H9 (cell line): ENCODE results near the gene SLC2A10. TPM values are rescaled to one million over a fixed set of nuclear protein-coding genes. Genes with fewer than 3 reads are reported as not detected.

Experiments
- DNase-seq: peaks from one replicate; pipeline ENCODE4 v3.0.0-alpha.2; 2017
- H2AFZ ChIP-seq: one replicate; pipeline ENCODE4 v1.6.1; 2013; ENCODE audit warnings: mild to moderate bottlenecking, low read length, control low read depth, moderate library complexity
- H2AK5ac ChIP-seq: 2 replicates; pipeline ENCODE4 v1.6.1; 2013; ENCODE audit warnings: low read length, control low read depth, mixed read lengths; ENCODE audit not compliant: insufficient read length
- H2BK120ac ChIP-seq: one replicate; pipeline ENCODE4 v1.6.1; 2013; ENCODE audit warnings: low read depth, mild to moderate bottlenecking, low read length, control low read depth, inconsistent platforms; ENCODE audit not compliant: poor library complexity, severe bottlenecking
- H2BK12ac ChIP-seq: 2 replicates; pipeline ENCODE4 v1.6.1; 2013; ENCODE audit warnings: low read length, control low read depth, mixed read lengths, low read depth; ENCODE audit not compliant: insufficient read length
- H2BK15ac ChIP-seq: 2 replicates; pipeline ENCODE4 v1.6.1; 2013; ENCODE audit warnings: low read depth, low read length, control low read depth
- H2BK20ac ChIP-seq: one replicate; pipeline ENCODE4 v1.6.1; 2013; ENCODE audit warnings: low read depth, mild to moderate bottlenecking, low read length, control low read depth, inconsistent platforms; ENCODE audit not compliant: poor library complexity, severe bottlenecking
- H2BK5ac ChIP-seq: 2 replicates; pipeline ENCODE4 v1.6.1; 2013; ENCODE audit warnings: low read length, control low read depth, mixed read lengths; ENCODE audit not compliant: insufficient read length
- H3K14ac ChIP-seq: 2 replicates; pipeline ENCODE4 v1.6.1; 2013; ENCODE audit warnings: low read length, control low read depth; ENCODE audit not compliant: insufficient read depth
- H3K18ac ChIP-seq: 2 replicates; pipeline ENCODE4 v1.6.1; 2013; ENCODE audit warnings: low read depth, mild to moderate bottlenecking, mixed read lengths, low read length, control low read depth; ENCODE audit not compliant: insufficient read length
- H3K23ac ChIP-seq: 2 replicates; pipeline ENCODE4 v1.6.1; 2013; ENCODE audit warnings: low read length, control low read depth, mixed read lengths, low read depth; ENCODE audit not compliant: insufficient read length
- H3K23me2 ChIP-seq: 2 replicates; pipeline ENCODE4 v1.6.1; 2013; ENCODE audit warnings: low read depth, mild to moderate bottlenecking, mixed read lengths, low read length, control low read depth; ENCODE audit not compliant: insufficient read length, poor library complexity, severe bottlenecking
- H3K27ac ChIP-seq: 2 replicates; pipeline ENCODE4 v1.5.1; 2013; ENCODE audit warnings: low read length, control low read depth, mixed read lengths, low read depth; ENCODE audit not compliant: insufficient read length
- H3K27me3 ChIP-seq: 2 replicates; pipeline ENCODE4 v1.6.1; 2013; ENCODE audit warnings: low read length, control low read depth, inconsistent platforms; ENCODE audit not compliant: insufficient read depth
- H3K4ac ChIP-seq: 2 replicates; pipeline ENCODE4 v1.6.1; 2013; ENCODE audit warnings: low read depth, mild to moderate bottlenecking, control low read depth, inconsistent platforms, low read length, moderate library complexity
- H3K4me1 ChIP-seq: 2 replicates; pipeline ENCODE4 v1.6.1; 2013; ENCODE audit warnings: low read length, control low read depth, inconsistent platforms; ENCODE audit not compliant: insufficient read depth
- H3K4me2 ChIP-seq: 2 replicates; pipeline ENCODE4 v1.6.1; 2013; ENCODE audit warnings: low read length, control low read depth, mixed read lengths; ENCODE audit not compliant: insufficient read length, insufficient read depth
- H3K56ac ChIP-seq: 2 replicates; pipeline ENCODE4 v1.6.1; 2013; ENCODE audit warnings: low read depth, mild to moderate bottlenecking, mixed read lengths, low read length, control low read depth; ENCODE audit not compliant: insufficient read length
- H3K79me1 ChIP-seq: 2 replicates; pipeline ENCODE4 v1.6.1; 2013; ENCODE audit warnings: low read depth, mild to moderate bottlenecking, moderate library complexity, low read length, control low read depth, inconsistent platforms; ENCODE audit not compliant: insufficient read depth, poor library complexity, severe bottlenecking
- H3K79me2 ChIP-seq: 2 replicates; pipeline ENCODE4 v1.6.1; 2013; ENCODE audit warnings: low read length, control low read depth, inconsistent platforms; ENCODE audit not compliant: insufficient read depth
- H3K9ac ChIP-seq: 2 replicates; pipeline ENCODE4 v1.6.1; 2013; ENCODE audit warnings: low read length, control low read depth, mixed read lengths; ENCODE audit not compliant: insufficient read length; ENCODE audit errors: extremely low read depth
- H3K9me3 ChIP-seq: one replicate; pipeline ENCODE4 v1.6.1; 2013; ENCODE audit warnings: low read depth, low read length, inconsistent platforms; ENCODE audit not compliant: control insufficient read depth
- H3T11ph ChIP-seq: one replicate; pipeline ENCODE4 v1.6.1; 2013; ENCODE audit warnings: mild to moderate bottlenecking, low read length, control low read depth, inconsistent platforms
- H4K20me1 ChIP-seq: one replicate; pipeline ENCODE4 v1.6.1; 2013; ENCODE audit not compliant: control insufficient read depth, insufficient read length, insufficient read depth
- H4K5ac ChIP-seq: 2 replicates; pipeline ENCODE4 v1.6.1; 2013; ENCODE audit warnings: low read depth, mild to moderate bottlenecking, mixed read lengths, low read length, control low read depth; ENCODE audit not compliant: insufficient read length
- H4K8ac ChIP-seq: replicated peaks from 2 replicates; pipeline ENCODE4 v1.6.1; 2013; ENCODE audit warnings: low read length, control low read depth, mixed read lengths, low read depth; ENCODE audit not compliant: insufficient read length
- H4K91ac ChIP-seq: 2 replicates; pipeline ENCODE4 v1.6.1; 2013; ENCODE audit warnings: low read depth, mild to moderate bottlenecking, moderate library complexity, mixed read lengths, low read length, control low read depth; ENCODE audit not compliant: insufficient read length
- H3K27ac Mint-ChIP-seq, 3 experiments: 2 replicates in 2 of 3; 3 replicates in 1 of 3; pipeline ENCODE4 v1.8.0; 2020 to 2021; ENCODE audit warnings: mixed read lengths in 3 of 3, mild to moderate bottlenecking in 1 of 3, moderate library complexity in 1 of 3
- H3K27me3 Mint-ChIP-seq: 2 replicates; pipeline ENCODE4 v1.8.0; 2021; ENCODE audit warnings: low read depth, mild to moderate bottlenecking, moderate library complexity, mixed read lengths
- H3K36me3 Mint-ChIP-seq, 3 experiments: 2 replicates in 2 of 3; 3 replicates in 1 of 3; pipeline ENCODE4 v1.8.0; 2020 to 2021; ENCODE audit warnings: low read depth in 3 of 3, mixed read lengths in 3 of 3; ENCODE audit not compliant: insufficient read depth in 1 of 3
- H3K4me1 Mint-ChIP-seq, 2 experiments: 2 replicates each; pipeline ENCODE4 v1.8.0; 2020; ENCODE audit warnings: mixed read lengths in 2 of 2
- H3K4me3 Mint-ChIP-seq, 2 experiments: 2 replicates in 1 of 2; 3 replicates in 1 of 2; pipeline ENCODE4 v1.8.0; 2020 to 2021; ENCODE audit warnings: mild to moderate bottlenecking in 2 of 2, mixed read lengths in 2 of 2, moderate library complexity in 1 of 2
- H3K9me3 Mint-ChIP-seq, 2 experiments: 2 replicates in 1 of 2; 3 replicates in 1 of 2; pipeline ENCODE4 v1.8.0; 2020; ENCODE audit warnings: mild to moderate bottlenecking in 2 of 2, mixed read lengths in 2 of 2, moderate library complexity in 1 of 2
- WGBS: extraction: QIAGEN DNeasy Blood & Tissue Kit; methylation state at CpG from one replicate; pipeline ENCODE4 v1.1.7; 2013; ENCODE audit warnings: missing lambda C conversion rate, low lambda C conversion rate, mixed read lengths; ENCODE audit not compliant: insufficient read length; ENCODE audit errors: extremely low coverage; 5-methylcytosine and 5-hydroxymethylcytosine counted together
- total RNA-seq: library from RNA; stranded (reverse); gene quantifications from 2 replicates; pipeline ENCODE4 v1.2.1, GENCODE V29; 2021
- TF ChIP-seq, protein P1 (sequence below): fragments of 200-600 bp; sonication (generic); conservative IDR thresholded peaks from 3 replicates; pipeline ENCODE4 v1.8.0; 2021; ENCODE audit warnings: antibody characterized with exemption, mild to moderate bottlenecking

SLC2A10 gene
- total RNA-seq, 1 experiment from 2014 or later: 8.2 TPM

DNA sequence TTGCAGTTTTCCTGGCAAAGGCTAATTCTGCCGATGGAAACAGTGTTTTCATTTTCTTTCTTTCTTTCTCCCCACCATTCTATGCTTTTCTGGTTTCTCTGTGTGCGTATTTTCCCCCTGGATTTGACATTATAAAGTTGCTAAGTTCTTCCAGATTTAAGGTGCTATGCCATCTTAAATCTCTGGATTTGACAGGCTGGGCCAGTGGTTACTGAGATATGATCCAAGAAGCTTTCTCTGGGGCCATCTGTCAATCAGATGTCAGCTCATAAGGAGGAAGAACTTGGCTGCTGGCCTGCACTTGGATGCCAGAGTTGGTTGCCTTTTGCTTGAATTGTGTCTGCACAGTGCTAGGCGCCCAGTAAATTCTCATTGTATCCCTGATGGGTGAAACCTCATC lies 39.7 kb downstream of the SLC2A10 start:
- H2AK5ac ChIP-seq: no peak overlapping the region
- H3K23ac ChIP-seq: no peak overlapping the region
- H3K4me1 Mint-ChIP-seq: peaks cover 2 to 4% of the 10 kb centered on the region in 2 experiments; a peak in 3 of 4 replicates
- no peak overlapping the region for H2BK5ac ChIP-seq
- H4K8ac ChIP-seq: no peak overlapping the region
- H3K27ac Mint-ChIP-seq: no peak overlapping the region
- no peak overlapping the region for H3T11ph ChIP-seq
- no peaks in the 10 kb centered on the region for H3K79me1 ChIP-seq
- no peak overlapping the region for H3K27ac ChIP-seq
- H3K4me1 ChIP-seq: no peaks in the 10 kb centered on the region
- H3K9me3 Mint-ChIP-seq: no peaks in the 10 kb centered on the region; a peak in 1 of 5 replicates
- no peaks in the 10 kb centered on the region for H3K27me3 ChIP-seq
- H3K9me3 ChIP-seq: no peaks in the 10 kb centered on the region
- no peak overlapping the region for H2BK20ac ChIP-seq
- WGBS: no CpG with 5 or more reads among the region's 3 CpGs
- H4K20me1 ChIP-seq: no peaks in the 10 kb centered on the region
- H2AFZ ChIP-seq: no peak overlapping the region
- H3K4me2 ChIP-seq: no peak overlapping the region
- H3K14ac ChIP-seq: no peak overlapping the region
- no peak overlapping the region for H3K9ac ChIP-seq
- DNase-seq: no peak
- no peaks in the 10 kb centered on the region for H3K23me2 ChIP-seq
- no peak overlapping the region for H4K5ac ChIP-seq
- TF ChIP-seq, protein P1, sequence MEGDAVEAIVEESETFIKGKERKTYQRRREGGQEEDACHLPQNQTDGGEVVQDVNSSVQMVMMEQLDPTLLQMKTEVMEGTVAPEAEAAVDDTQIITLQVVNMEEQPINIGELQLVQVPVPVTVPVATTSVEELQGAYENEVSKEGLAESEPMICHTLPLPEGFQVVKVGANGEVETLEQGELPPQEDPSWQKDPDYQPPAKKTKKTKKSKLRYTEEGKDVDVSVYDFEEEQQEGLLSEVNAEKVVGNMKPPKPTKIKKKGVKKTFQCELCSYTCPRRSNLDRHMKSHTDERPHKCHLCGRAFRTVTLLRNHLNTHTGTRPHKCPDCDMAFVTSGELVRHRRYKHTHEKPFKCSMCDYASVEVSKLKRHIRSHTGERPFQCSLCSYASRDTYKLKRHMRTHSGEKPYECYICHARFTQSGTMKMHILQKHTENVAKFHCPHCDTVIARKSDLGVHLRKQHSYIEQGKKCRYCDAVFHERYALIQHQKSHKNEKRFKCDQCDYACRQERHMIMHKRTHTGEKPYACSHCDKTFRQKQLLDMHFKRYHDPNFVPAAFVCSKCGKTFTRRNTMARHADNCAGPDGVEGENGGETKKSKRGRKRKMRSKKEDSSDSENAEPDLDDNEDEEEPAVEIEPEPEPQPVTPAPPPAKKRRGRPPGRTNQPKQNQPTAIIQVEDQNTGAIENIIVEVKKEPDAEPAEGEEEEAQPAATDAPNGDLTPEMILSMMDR: no peak
- peaks cover 6% of the 10 kb centered on the region for H3K27me3 Mint-ChIP-seq
- no peak overlapping the region for H3K18ac ChIP-seq
- H2BK15ac ChIP-seq: no peak overlapping the region
- H3K4ac ChIP-seq: no peak overlapping the region
- no peaks in the 10 kb centered on the region for H3K36me3 Mint-ChIP-seq
- no peak overlapping the region for H2BK120ac ChIP-seq
- H3K79me2 ChIP-seq: no peaks in the 10 kb centered on the region
- H3K4me3 Mint-ChIP-seq: no peak overlapping the region
- no peak overlapping the region for H2BK12ac ChIP-seq
- no peak overlapping the region for H3K56ac ChIP-seq
- no peak overlapping the region for H4K91ac ChIP-seq
